HG03039 (cell line): ENCODE measurements around the gene ITPKC.
A peak's percentile ranks its signal among the peaks of the same experiment; 100 is the strongest.
"Not testable (repeated sequence)": the region's sequence is repeated elsewhere in the genome, so short reads cannot be mapped to it uniquely, and the experiment has no call there.

Source experiments
- ATAC-seq: cut with Tn5 transposase; IDR thresholded peaks from one replicate; pipeline ENCODE4 v1.9.1; 2021; ENCODE audit warnings: mild to moderate bottlenecking, moderate library complexity; ENCODE audit not compliant: unreplicated experiment

ITPKC gene

GRCh38 chr19:40714441-40715299, 2.2 kb upstream of the ITPKC start:
- peak; percentile 37 for ATAC-seq

- ATAC-seq, result no peak
Observed at GRCh38 chr19:40716031-40716481, 856 bp upstream of the ITPKC start.

- ATAC-seq, result no peak
Observed at GRCh38 chr19:40717325-40717879, 490 bp downstream of the ITPKC start.

- no peak for ATAC-seq
Observed at GRCh38 chr19:40717880-40718773, 1.2 kb downstream of the ITPKC start.

GRCh38 chr19:40718774-40719391, 2.0 kb downstream of the ITPKC start:
- ATAC-seq, result no peak

- no peak for ATAC-seq
Observed at GRCh38 chr19:40719414-40719894, 2.5 kb downstream of the ITPKC start.

GRCh38 chr19:40721140-40721486, 4.2 kb downstream of the ITPKC start:
- no peak for ATAC-seq

- no peak for ATAC-seq
Observed at GRCh38 chr19:40721936-40722661, 5.2 kb downstream of the ITPKC start.

GRCh38 chr19:40723661-40724254, 6.8 kb downstream of the ITPKC start:
- no peak for ATAC-seq

- no peak for ATAC-seq
Observed at GRCh38 chr19:40724315-40724714, 7.4 kb downstream of the ITPKC start.

GRCh38 chr19:40724855-40725254, 7.9 kb downstream of the ITPKC start:
- ATAC-seq, result no peak

- no peak for ATAC-seq
Observed at GRCh38 chr19:40726279-40726678, 9.4 kb downstream of the ITPKC start.

- not testable (repeated sequence) for ATAC-seq
Observed at GRCh38 chr19:40730065-40730464, 13.2 kb downstream of the ITPKC start.

GRCh38 chr19:40732304-40732703, 15.4 kb downstream of the ITPKC start:
- ATAC-seq, result not testable (repeated sequence)

- ATAC-seq, result no peak
Observed at GRCh38 chr19:40733149-40733548, 16.2 kb downstream of the ITPKC start.

GRCh38 chr19:40735013-40735771, 18.3 kb downstream of the ITPKC start:
- no peak for ATAC-seq

- ATAC-seq, result no peak
Observed at GRCh38 chr19:40736661-40737060, 19.7 kb downstream of the ITPKC start.

- ATAC-seq, result no peak
Observed at GRCh38 chr19:40737102-40737644, 20.3 kb downstream of the ITPKC start.
